ENCODE measurements around the gene TMEM107.
A peak's percentile ranks its signal among the peaks of the same experiment; 100 is the strongest.

TMEM107 gene

GRCh38 chr17:8162233-8162996, 13.8 kb downstream of the TMEM107 start, which contains the start of gene VAMP2:
TSS of gene VAMP2 (minus strand) at chr17:8162948. CDS start at chr17:8162879, 69 bp downstream.
- peak; percentile 72 for DNase-seq (ENCODE audit: low read depth)

DNA sequence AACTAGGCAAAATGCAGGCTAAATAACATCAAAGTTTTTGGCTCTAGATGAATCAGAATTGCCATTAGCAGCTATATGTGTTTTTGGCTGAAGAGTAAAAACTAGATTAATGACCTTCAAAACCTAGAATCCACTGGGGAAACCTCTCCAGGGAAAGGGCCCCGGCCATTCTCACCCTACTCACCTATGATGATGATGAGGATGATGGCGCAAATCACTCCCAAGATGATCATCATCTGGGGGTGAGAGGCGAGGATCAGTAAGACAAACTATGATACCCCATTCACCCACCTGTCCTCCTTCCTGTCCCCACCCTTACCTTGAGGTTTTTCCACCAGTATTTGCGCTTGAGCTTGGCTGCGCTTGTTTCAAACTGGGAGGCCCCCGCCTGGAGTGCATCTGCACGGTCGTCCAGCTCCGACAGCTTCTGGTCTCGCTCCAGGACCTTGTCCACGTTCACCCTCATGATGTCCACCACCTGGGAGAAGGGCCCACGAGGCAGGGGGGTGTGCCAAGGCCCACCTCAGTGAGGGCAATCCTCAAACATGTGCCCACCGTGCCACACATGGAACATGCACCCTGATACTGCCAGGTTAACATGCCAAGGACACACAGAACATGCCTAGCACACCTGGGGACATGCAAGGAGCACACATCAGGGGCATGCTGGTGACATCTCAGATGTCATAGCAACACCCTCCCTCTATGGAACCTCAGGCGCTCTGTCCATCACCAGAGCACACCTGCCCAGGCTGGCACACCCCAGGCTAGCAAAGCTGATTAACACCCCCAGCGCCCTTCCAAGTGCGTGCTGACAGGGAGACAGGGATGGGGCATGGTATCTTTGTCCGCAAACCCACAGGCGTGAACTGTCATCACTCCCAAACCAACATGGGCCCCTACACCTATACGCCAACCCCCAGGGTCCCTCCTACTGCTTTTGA, 14.6 kb downstream of the TMEM107 start:
- DNase-seq (ENCODE audit: low read depth): no peak

GRCh38 chr17:8160741-8161221, 15.4 kb downstream of the TMEM107 start:
- DNase-seq (ENCODE audit: low read depth): no peak

DNA sequence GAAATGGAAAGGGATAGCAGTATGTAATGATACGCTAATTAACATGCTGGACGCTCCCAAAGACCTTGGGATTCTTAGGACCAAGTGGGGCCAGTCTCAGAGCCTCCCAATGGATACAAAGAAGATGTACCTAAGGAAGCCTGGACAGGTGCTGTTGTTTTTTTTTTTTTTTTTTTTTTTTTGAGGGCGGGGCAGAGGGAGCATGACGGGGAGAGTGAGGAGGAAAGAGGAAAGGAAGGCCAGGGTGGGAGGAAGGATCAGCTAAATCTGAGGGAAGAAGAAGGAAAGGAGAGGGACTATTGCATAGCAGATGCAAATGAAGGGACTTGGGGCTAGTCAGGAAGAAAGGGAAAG, 16.0 kb downstream of the TMEM107 start:
- no peak for DNase-seq (ENCODE audit: low read depth)

DNA sequence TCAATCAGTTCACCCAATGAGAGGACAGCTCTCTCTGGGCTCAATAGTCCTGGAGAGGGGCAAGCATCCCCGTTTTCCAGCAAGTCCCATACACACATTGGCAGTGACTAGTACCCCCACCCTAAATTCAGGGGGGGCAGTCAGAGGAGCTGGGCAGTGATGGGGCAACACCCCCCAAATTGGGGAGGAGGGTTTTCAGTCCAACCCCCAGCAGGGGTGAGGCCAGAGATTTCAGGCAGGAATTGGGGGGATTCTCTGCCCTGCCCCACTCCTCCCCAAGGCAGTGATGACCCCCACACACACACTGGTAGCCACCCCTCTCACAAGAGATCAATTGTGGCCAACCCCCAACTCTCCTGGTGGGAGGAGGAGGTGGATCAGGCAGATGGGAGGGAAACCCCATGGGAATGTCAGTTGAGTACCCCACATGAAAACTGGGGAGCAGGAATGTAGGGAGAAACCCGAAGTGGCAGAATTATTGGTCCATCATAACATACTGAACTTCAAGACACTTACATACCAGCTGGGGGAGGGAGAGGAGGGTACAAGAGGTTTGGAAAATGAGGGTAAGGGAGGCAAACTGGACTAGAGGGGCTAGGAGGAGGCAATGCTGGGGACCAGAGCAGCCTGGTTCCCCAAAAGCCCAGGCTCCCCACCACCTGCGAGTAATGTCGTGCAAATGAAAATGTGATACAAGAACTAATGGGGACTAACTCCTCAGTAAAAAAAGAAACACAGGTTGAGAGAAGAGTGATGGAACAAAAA, 16.5 kb downstream of the TMEM107 start:
- DNase-seq (ENCODE audit: low read depth): no peak

- no peak for DNase-seq (ENCODE audit: low read depth)
These were observed 17.2 kb downstream of the TMEM107 start for GRCh38 chr17:8159032-8159400.

GRCh38 chr17:8158267-8159031, 17.7 kb downstream of the TMEM107 start:
- DNase-seq (ENCODE audit: low read depth): peak; percentile 86

- DNase-seq (ENCODE audit: low read depth): peak; percentile 100
These were observed 19.8 kb downstream of the TMEM107 start for GRCh38 chr17:8156246-8156992.

- DNase-seq (ENCODE audit: low read depth): no peak
These were observed 20.3 kb downstream of the TMEM107 start for GRCh38 chr17:8155996-8156245.

DNA sequence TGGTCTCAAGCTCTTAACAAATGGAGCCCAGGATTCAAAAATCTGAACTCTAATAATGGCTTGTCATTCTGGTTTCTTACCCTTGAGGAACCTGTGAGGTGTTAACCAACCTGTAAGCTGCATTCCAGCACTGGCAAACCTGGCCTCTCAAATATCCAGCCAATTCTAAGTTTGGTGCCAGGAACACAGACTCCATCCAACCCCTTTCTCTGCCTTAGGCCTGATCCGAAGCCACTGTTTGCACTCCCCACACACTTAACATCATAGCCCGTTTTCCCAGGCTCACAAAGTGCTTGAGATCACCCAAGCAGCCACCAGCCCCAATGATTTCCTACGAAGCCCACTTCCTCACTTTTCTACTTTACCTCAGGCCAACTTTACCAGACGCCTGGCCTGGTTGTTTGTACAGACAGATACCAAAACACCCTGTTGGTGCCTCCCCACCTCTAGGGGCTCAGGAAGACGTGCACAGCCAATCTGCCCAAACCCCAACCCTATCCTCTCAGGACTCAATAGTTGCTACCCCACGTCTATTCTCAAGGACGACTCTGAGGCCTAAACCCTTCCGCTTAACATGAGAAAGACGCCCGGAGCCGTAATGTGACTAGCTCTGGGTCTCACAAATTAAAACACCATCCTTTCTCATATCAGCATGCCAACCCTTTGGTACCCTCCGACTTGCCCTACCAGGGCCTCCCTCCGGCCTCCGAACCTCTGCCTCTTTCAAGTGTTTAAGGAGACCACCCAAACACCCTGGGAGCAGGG, 20.8 kb downstream of the TMEM107 start:
- no peak for DNase-seq (ENCODE audit: low read depth)

GRCh38 chr17:8154608-8155155, 21.5 kb downstream of the TMEM107 start:
- no peak for DNase-seq (ENCODE audit: low read depth)

GRCh38 chr17:8153957-8154607, 22.1 kb downstream of the TMEM107 start:
- peak; percentile 62 for DNase-seq (ENCODE audit: low read depth)

GRCh38 chr17:8153525-8153956, 22.6 kb downstream of the TMEM107 start:
- no peak for DNase-seq (ENCODE audit: low read depth)

- no peak for DNase-seq (ENCODE audit: low read depth)
These were observed 23.1 kb downstream of the TMEM107 start for GRCh38 chr17:8153031-8153451.

DNA sequence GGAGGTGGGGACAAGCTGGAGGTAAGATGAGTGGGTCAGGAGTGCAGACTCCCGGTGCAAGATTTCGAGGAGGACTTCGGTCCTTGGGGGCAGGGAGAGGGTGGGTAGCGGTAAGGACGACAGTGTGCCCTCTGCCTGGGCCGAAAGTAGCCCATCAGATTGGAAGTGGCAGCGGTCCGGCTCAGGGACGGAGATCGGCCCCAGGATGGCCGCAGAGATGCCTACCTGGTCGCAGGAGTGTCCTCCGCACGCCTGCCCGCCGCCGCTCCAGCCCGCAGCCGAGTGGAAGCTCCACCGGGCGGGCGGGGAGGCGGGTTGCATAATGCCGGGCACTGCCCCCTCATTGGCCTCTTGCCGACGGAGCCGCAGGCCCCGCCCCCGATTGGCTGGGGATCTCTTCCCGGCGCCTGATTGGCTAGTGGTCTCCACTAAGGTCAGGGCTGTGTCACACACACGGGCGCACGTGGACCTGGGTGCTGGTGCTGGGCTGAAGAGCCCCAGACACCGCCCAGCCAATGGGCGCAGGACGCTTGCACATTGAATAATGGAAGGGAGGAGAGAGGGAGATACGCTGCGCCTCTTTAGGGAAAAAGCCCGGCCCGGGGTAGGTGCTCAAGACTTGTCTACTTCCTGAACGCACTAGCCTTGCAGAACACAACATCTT, 23.9 kb downstream of the TMEM107 start, which contains the start of gene PER1:
Gene PER1, minus strand, starts transcription at position 293 of the 664 bp plus-strand sequence. CDS start 1,698 bp downstream, outside the sequence.
- peak; percentile 63 for DNase-seq (ENCODE audit: low read depth)

DNA sequence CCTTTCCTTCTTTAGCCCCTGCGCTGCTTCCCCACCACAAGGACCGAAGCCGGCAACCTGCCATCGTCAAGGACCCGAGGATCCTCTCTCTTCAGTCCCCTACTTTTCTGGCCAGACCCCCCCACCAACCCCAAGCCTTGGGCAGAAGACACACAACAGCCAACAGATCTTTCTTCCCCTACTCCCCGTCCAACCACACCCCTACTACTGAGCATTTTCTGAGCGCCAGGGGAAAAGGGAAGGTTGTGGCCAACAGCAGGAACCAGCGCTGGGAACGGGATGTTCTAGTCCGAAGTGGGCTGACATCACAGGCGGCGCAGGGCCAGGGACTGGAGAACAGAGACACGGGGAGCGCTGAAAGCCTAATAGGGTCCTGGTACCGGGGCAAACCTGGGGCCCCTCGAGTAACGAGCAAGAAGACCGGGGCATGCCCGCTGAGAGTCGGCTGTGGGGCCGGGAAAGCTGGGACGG, 24.5 kb downstream of the TMEM107 start:
- DNase-seq (ENCODE audit: low read depth): no peak

DNA sequence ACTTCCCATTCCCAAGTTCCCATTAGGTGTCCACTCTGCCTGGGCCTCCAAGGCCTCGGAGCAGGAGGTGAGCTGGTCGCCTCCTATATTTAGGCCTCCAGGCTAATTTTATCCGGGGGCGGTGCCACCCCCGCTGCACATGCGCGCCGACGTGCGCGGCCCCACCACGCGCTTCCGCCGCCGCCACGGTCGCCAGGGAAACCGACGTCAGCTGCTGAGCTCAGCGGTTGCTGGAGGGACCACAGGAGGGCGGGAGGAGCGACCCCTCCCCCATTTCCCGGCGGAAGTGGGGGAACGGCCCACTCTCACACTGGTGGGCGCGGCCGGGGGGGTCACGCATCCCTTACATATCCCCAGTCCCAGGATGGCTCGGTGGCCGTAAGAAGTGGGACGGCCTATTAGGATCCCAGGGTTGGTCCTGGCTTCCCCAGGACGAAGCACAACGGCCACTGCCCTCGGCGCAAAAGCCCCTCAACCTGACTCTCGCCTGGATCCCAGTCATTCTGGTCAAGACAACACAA, 25.0 kb downstream of the TMEM107 start:
- peak; percentile 84 for DNase-seq (ENCODE audit: low read depth)

Data from activated gamma-delta T cell treated with anti-CD3 and anti-CD28 coated beads, Interleukin-2, amount 50 U/mL, for 16 hours (primary cell).